H1 (cell line): ENCODE results near the gene MEI1. TPM values are rescaled to one million over a fixed set of nuclear protein-coding genes. Genes with fewer than 3 reads are reported as not detected.

Source experiments
- EP300 ChIP-seq, 2 experiments: IDR thresholded peaks; 1 replicate in 1 of 2; 2 replicates in 1 of 2; pipeline ENCODE4 v1.6.1; 2011 to 2012; ENCODE audit warnings: low read depth in 2 of 2, low read length in 2 of 2, mild to moderate bottlenecking in 2 of 2, borderline replicate concordance in 1 of 2, inconsistent platforms in 1 of 2, moderate library complexity in 1 of 2
- JUND ChIP-seq: IDR thresholded peaks from 2 replicates; pipeline ENCODE4 v1.6.1; 2011; ENCODE audit warnings: mild to moderate bottlenecking, improper control_type of control experiment, low read length
- KDM1A ChIP-seq: fragments of 200-600, 300-600 bp; sonication (generic); IDR thresholded peaks from 2 replicates; pipeline ENCODE4 v1.7.1; 2016; ENCODE audit warnings: mild to moderate bottlenecking, low read length, borderline replicate concordance
- RBBP5 ChIP-seq: IDR thresholded peaks from 2 replicates; pipeline ENCODE4 v1.7.1; 2012; ENCODE audit warnings: low read depth, mild to moderate bottlenecking, inconsistent platforms, low read length, moderate library complexity, borderline replicate concordance
- polyA plus RNA-seq, 7 experiments: library from polyadenylated mRNA; depleted of rRNA in 3 of 7; stranded (reverse) in 5 of 7; unstranded in 2 of 7; fragments of >200 nt in 5 of 7; fragments of 200-250 nt in 2 of 7; gene quantifications; 1 replicate in 5 of 7; 2 replicates in 1 of 7; 4 replicates in 1 of 7; pipeline versions ENCODE4 v1.2.1 to v1.2.3, GENCODE V29; 2011 to 2013; ENCODE audit warnings: missing spikeins in 2 of 7, mixed read lengths in 2 of 7
- total RNA-seq: library from RNA; stranded (reverse); fragmentation: NEBNext Ultra II Directional; extraction: Animal tissue kit (Norgen Biotek cat#: 25700); gene quantifications from 2 replicates; pipeline ENCODE4 v1.2.1, GENCODE V29; 2021

MEI1 gene
- total and polyA plus RNA-seq, 2 of the 8 experiments (the other 6 are each of a cell fraction or from before 2014, with no cell fraction given): 0.27 to 0.54 TPM

- TF ChIP-seq RBBP5 (no peak), JUND (no peak), EP300 (IDR thresholded peaks at IDR 0.05; ENCODE audit: borderline replicate concordance in 1 of 2, low read depth in 2 of 2, low read length in 2 of 2) (no peak), KDM1A (no peak)
Measured at GRCh38 chr22:41775976-41776375, 76.7 kb downstream of the MEI1 start (continued).
